GM12892 (cell line): ENCODE results near the gene PSD.

ENCODE experiments used
- DNase-seq: peaks from one replicate; pipeline ENCODE4 v3.0.0; 2011; ENCODE audit not compliant: insufficient read length
- FAIRE-seq: peaks from 2 replicates; lab custom pipeline; 2011; peaks lifted over from hg19 to GRCh38; lab: Jason Lieb, UNC
- POLR2A ChIP-seq: IDR thresholded peaks from 2 replicates; pipeline ENCODE4 v1.6.1; 2011; ENCODE audit warnings: low read depth, low read length, control low read depth
- POLR2AphosphoS5 ChIP-seq: IDR thresholded peaks from 2 replicates; pipeline ENCODE4 v1.6.1; 2011; ENCODE audit warnings: low read depth, low read length, control low read depth
- TAF1 ChIP-seq: IDR thresholded peaks from 2 replicates; pipeline ENCODE4 v1.6.1; 2011; ENCODE audit warnings: low read depth, mild to moderate bottlenecking, control low read depth, low read length, borderline replicate concordance

PSD gene

DNA sequence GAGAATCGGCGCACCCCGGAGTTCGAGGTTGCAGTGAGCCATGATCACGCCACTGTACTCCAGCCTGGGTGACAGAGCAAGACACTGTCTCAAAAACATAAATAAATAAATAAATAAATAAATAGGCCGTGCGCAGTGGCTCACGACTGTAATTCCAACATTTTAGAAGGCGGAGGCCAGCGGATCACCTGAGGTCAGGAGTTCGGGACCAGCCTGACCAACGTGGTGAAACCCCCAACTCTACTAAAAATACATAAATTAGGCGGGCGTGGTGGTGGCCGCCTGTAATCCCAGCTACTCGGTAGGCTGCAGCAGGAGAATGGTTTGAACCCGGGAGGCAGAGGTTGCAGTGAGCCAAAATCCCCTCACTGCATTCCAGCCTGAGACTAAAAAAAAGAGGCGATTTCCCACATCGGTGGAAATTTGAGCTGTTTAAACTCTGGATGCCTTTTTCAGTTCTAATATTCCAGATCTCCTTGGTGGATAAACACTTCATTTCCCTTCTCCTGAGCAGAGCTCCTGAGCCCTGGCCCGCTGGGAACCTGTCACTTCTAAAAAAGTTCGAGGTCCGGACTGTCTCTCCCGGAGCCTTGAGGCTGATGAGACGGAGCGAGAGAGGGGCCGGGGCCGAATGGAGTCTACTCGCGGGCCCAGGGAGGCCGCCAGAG lies 25.0 kb downstream of the PSD start:
- no peak for TF ChIP-seq TAF1
- TF ChIP-seq POLR2A = no peak
- no peak for TF ChIP-seq POLR2AphosphoS5
- no peak for FAIRE-seq

GRCh38 chr10:102392306-102392705 lies 26.3 kb downstream of the PSD start:
- TF ChIP-seq POLR2AphosphoS5 (no peak), TAF1 (no peak), POLR2A (no peak)
- FAIRE-seq (no peak), DNase-seq (no peak)

More for the DNA sequence above, 25.0 kb downstream of the PSD start:
- DNase-seq = no peak

- FAIRE-seq = no peak
- no peak for TF ChIP-seq POLR2AphosphoS5
- TF ChIP-seq TAF1 = no peak
- no peak for TF ChIP-seq POLR2A
These were observed 28.7 kb downstream of the PSD start for GRCh38 chr10:102389894-102390293.

DNA sequence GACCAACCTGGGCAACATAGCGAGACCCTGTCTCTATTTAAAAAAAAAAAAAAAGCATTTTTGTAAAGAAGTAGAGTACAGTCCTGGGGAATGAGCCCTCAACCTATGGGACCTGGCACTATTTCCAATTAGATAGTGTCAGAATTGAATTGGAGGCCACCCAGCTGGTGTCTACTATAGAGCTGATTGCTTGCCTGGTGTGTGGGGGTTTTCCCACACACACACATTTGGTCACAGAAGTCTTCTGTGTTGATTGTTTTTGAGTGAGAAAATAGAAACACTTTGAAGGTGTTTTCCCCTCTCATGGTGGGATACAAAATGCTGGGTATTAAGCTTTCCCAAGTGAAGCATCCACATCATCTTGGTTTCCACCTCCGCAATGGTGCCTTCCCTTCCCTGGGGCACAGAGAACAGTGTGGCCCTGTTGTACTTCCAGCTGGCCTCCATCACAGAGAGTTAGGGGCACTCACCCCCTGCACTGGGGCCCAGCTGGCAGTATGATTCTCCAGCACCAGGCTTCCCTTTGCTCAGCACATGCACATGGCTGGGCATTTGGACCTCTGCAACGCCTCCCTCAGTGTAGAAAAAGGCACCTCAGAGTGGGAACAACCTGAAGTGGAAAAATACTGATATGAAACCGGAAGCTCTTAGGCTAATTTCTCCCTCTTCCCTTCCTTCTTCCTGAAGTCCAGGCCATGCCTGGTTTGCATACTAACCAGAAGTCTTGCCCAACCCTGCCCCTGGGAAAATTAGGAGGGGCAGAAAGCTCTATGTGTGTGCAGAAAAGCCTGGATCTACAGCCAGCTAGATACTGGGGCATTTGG lies 33.8 kb downstream of the PSD start:
- no peak for DNase-seq

More at GRCh38 chr10:102389894-102390293, 28.7 kb downstream of the PSD start:
- no peak for DNase-seq

DNA sequence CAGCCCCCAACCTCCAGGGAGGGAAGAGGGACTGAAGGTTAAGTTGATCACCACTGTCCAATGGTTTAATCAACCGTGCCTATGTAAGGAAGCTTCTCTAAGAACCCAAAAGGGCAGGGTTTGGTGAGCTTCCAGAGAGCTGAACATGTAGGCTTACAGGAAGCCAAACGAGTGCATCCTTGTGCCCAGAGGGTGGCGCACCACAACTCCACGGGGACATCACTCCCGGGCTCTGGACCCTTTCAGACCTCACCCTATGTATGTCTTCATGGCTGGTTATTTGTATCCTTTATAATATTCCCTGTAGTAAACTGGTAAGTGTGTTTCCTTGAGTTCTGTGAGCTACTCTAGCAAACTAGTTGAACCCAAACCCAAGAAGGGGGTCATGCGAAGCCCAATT lies 34.5 kb downstream of the PSD start:
- TF ChIP-seq TAF1 (no peak), POLR2A (no peak), POLR2AphosphoS5 (no peak)
- no peak for DNase-seq
- FAIRE-seq = no peak

More for the DNA sequence above, 33.8 kb downstream of the PSD start:
- no peak for TF ChIP-seq POLR2A
- no peak for TF ChIP-seq POLR2AphosphoS5
- TF ChIP-seq TAF1 = no peak
- FAIRE-seq = peak; percentile 70

DNA sequence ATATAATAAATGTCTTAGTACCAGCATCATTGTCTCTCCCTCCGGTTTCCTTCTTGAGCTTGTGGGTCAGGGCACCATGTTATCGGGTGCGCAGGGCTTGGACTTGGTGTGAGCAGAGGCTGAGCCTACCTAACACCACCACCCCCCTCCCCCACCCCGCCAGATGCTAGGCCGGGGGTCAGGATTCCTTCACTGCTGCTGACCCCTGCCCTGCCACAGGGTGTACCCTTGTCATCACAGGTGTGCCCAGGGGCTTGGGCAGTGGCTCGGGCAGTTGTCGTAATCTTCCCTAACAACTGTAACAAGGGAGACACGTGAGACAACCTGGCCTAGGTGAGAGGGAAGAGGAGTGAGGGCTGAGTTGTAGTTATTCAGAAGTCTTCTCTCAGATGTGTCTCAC lies 35.7 kb downstream of the PSD start:
- TF ChIP-seq TAF1 = no peak
- TF ChIP-seq POLR2AphosphoS5 = no peak
- TF ChIP-seq POLR2A = no peak
- no peak for FAIRE-seq
- DNase-seq = no peak

GRCh38 chr10:102381983-102382382 lies 36.6 kb downstream of the PSD start:
- FAIRE-seq (no peak), DNase-seq (no peak)
- TF ChIP-seq POLR2AphosphoS5 (no peak), POLR2A (no peak), TAF1 (no peak)

DNA sequence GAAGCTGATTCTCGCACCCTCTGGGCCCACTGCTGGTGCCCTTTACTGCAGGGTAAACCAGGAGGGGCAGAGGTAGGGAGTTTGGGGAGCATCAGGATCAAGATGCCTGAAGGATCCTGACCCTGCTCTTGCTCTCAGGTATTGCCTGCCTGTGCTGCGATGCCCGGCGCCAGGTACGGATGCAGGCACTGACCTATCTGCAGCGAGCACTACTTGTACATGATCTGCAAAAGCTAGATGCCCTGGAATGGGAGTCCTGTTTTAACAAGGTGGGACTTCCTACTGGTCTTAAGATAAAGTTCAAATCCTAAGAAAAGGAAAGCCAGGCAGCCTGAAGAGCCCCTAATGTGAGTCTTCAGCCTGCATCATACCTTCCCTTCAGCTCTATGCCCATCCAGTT lies 39.2 kb downstream of the PSD start:
- FAIRE-seq (no peak), DNase-seq (no peak)
- TF ChIP-seq POLR2AphosphoS5 = no peak
- TF ChIP-seq POLR2A = no peak
- TF ChIP-seq TAF1 = no peak

DNA sequence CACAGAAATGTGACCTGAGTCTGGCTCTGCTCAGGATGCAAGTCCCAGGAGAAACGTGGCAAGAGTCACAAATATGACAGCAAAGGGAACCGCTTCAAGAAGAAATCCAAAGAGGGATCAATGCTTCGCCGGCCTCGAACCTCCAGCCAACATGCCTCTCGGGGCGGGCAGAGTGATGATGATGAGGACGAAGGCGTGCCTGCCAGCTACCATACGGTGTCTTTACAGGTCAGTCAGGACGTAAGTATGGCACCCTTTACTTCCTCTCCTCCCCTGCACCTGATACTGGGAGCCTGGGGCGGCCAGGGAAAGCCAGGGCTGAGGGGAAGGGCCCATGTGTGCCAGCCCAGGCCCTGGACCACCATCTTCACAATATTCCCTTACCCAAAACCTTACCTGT lies 41.7 kb downstream of the PSD start:
- no peak for TF ChIP-seq POLR2A
- no peak for TF ChIP-seq TAF1
- no peak for TF ChIP-seq POLR2AphosphoS5
- no peak for FAIRE-seq
- no peak for DNase-seq

DNA sequence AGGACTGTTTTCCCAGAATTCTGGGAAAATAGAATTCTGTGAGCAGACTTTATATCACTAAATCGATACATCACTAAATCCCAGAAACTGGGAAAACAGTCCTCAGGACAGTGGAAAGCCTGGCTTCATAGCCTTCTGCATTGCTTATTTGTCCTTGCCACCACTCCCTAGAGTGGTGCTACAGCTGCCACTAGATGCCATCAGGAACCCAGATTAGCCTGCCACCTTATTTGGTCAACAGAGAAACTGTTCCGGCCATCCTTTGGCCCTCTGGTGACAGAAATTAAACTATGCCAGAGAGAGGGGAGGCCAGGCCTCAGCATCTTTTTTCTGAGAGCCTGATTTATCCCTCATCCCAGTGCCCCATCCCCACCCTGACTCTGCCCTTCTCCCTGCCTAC lies 42.7 kb downstream of the PSD start:
- TF ChIP-seq POLR2AphosphoS5 = no peak
- TF ChIP-seq POLR2A = no peak
- no peak for TF ChIP-seq TAF1
- no peak for DNase-seq
- no peak for FAIRE-seq

- TF ChIP-seq POLR2AphosphoS5 (no peak), TAF1 (no peak), POLR2A (no peak)
- FAIRE-seq = no peak
- no peak for DNase-seq
These were observed 43.3 kb downstream of the PSD start for GRCh38 chr10:102375250-102375649.
